Endothelial cell (in vitro differentiated cells): Measurements from ENCODE around the gene SCN4B. TPM values are rescaled to one million over a fixed set of nuclear protein-coding genes. Genes with fewer than 3 reads are reported as not detected.

Experiments used
- DNase-seq: peaks from one replicate; pipeline ENCODE4 v3.0.0; 2021; ENCODE audit warnings: low spot score
- H3K27ac Mint-ChIP-seq: one replicate; pipeline ENCODE4 v1.8.0; 2021; ENCODE audit warnings: mixed read lengths, inconsistent platforms; ENCODE audit not compliant: unreplicated experiment
- H3K27me3 Mint-ChIP-seq: one replicate; pipeline ENCODE4 v1.8.0; 2021; ENCODE audit warnings: mild to moderate bottlenecking, moderate library complexity, mixed read lengths, inconsistent platforms; ENCODE audit not compliant: unreplicated experiment
- H3K36me3 Mint-ChIP-seq: one replicate; pipeline ENCODE4 v1.8.0; 2021; ENCODE audit warnings: mild to moderate bottlenecking, low read depth, mixed read lengths, inconsistent platforms; ENCODE audit not compliant: unreplicated experiment
- H3K4me1 Mint-ChIP-seq: one replicate; pipeline ENCODE4 v1.8.0; 2021; ENCODE audit warnings: mild to moderate bottlenecking, mixed read lengths, inconsistent platforms; ENCODE audit not compliant: unreplicated experiment
- H3K4me3 Mint-ChIP-seq: one replicate; pipeline ENCODE4 v1.8.0; 2021; ENCODE audit warnings: mild to moderate bottlenecking, mixed read lengths, inconsistent platforms; ENCODE audit not compliant: unreplicated experiment
- H3K9me3 Mint-ChIP-seq: one replicate; pipeline ENCODE4 v1.8.0; 2021; ENCODE audit warnings: mixed read lengths, inconsistent platforms; ENCODE audit not compliant: unreplicated experiment
- CTCF ChIP-seq: fragments of 200-600 bp; sonication (generic); IDR thresholded peaks from one replicate; pipeline ENCODE4 v1.5.0; 2021; ENCODE audit warnings: antibody characterized with exemption; ENCODE audit not compliant: unreplicated experiment
- total RNA-seq: library from RNA; stranded (reverse); fragmentation: NEBNext Ultra II Directional; extraction: Animal tissue kit (Norgen Biotek cat#: 25700); gene quantifications from one replicate; pipeline ENCODE4 v1.2.1, GENCODE V29; 2021; ENCODE audit not compliant: unreplicated experiment

The SCN4B gene
- total RNA-seq, 1 donor from 2014 or later, result 3.1 TPM

GRCh38 chr11:118163494-118163893 lies 10.9 kb upstream of the SCN4B start:
- peaks cover 4% of the 10 kb centered on the region for H3K4me1 Mint-ChIP-seq
- no peak overlapping the region for H3K4me3 Mint-ChIP-seq
- no peaks in the 10 kb centered on the region for H3K36me3 Mint-ChIP-seq
- DNase-seq, result no peak
- no peaks in the 10 kb centered on the region for H3K9me3 Mint-ChIP-seq
- H3K27me3 Mint-ChIP-seq, result peaks cover 4% of the 10 kb centered on the region
- H3K27ac Mint-ChIP-seq, result no peak overlapping the region
- no peak for TF ChIP-seq CTCF

DNA sequence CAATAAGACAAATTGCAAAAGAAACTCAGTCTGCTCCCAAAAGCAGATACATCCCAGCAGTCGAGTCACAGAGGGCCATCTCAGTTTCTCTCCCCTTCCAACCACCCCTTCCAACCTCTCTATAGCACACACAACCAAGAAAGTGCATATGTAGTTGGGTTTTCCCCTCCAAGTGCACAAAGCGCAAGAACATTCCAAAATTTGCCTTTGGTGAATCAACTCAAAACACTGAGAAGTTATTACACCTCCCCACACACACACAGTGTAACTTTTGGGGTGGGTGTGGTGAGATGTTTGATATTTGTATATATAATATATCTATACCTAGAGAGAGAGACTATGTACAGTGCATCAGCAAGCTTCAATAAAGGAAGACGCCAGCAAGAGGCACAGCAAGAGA lies 10.2 kb upstream of the SCN4B start:
- H3K27ac Mint-ChIP-seq, result no peak overlapping the region
- H3K9me3 Mint-ChIP-seq, result no peaks in the 10 kb centered on the region
- peaks cover 3% of the 10 kb centered on the region for H3K27me3 Mint-ChIP-seq

DNA sequence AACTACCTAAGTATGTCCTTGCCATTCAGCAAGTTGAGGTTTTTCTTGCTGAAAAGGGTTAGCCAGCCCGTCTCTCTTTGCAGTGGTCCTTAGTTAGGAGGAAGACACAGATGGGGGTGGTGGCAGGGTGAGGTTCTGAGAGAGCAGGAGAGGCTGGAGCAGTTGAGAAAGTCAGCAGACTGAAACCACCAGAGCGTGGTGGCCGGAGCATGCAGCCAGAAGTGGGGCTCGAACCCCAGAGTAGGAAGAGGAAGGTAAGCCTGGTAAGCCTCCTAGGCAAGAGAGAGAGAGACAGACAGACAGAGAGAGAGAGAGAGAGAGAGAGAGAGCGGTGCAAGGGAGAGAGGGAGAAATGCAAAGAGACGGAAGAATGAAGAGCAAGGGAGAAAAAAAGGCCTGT lies 9.2 kb upstream of the SCN4B start:
- H3K4me1 Mint-ChIP-seq, result peaks cover 21% of the 10 kb centered on the region
- H3K36me3 Mint-ChIP-seq, result no peaks in the 10 kb centered on the region
- H3K4me3 Mint-ChIP-seq, result peak overlapping the region; percentile 51
- TF ChIP-seq CTCF, result no peak
- H3K27ac Mint-ChIP-seq, result no peak overlapping the region
- H3K9me3 Mint-ChIP-seq, result no peaks in the 10 kb centered on the region
- DNase-seq, result no peak
- H3K27me3 Mint-ChIP-seq, result no peaks in the 10 kb centered on the region

More for the DNA sequence above, 10.2 kb upstream of the SCN4B start:
- DNase-seq, result no peak
- Mint-ChIP-seq H3K4me3 (no peak overlapping the region), H3K4me1 (peaks cover 11% of the 10 kb centered on the region), H3K36me3 (no peaks in the 10 kb centered on the region)
- TF ChIP-seq CTCF, result no peak

DNA sequence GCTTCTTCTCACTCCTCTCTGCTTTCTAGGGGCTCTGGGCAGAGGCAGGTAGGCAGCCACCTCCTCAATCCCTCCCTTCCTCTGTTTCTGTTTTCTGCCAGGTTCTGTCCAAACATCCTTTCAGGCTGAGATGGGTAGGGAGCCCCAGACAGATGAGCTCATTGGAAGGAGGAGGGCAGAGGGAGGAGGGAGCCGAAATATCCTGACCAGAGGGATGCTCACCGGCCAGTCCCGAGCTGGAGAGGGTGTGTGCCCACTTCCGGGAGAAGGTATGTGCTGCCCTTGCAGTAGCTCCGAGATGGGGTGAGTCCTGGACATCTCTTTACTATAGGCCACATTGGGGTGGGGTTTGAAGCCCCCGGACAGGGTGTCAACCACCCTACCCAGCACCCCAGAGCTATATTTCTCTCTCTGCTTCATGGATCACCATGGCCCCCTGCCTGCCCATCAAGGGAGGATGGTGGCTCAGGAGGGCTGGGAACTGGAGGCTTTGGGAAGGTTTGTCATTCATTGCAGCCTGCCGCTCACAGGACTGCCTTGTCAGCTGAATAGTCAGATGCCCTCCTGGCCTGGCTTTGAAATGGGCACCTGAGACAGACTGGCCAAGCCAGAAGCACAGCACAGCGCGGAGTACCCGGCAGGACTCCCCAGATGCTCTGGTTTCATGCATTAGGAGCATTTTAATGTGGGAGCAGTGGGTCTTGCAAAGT lies 4.7 kb upstream of the SCN4B start:
- H3K4me3 Mint-ChIP-seq, result no peak overlapping the region
- H3K27me3 Mint-ChIP-seq, result peaks cover 4% of the 10 kb centered on the region
- H3K4me1 Mint-ChIP-seq, result peaks cover 24% of the 10 kb centered on the region
- H3K9me3 Mint-ChIP-seq, result no peaks in the 10 kb centered on the region
- no peak for TF ChIP-seq CTCF
- H3K36me3 Mint-ChIP-seq, result no peaks in the 10 kb centered on the region
- H3K27ac Mint-ChIP-seq, result no peak overlapping the region
- no peak for DNase-seq

DNA sequence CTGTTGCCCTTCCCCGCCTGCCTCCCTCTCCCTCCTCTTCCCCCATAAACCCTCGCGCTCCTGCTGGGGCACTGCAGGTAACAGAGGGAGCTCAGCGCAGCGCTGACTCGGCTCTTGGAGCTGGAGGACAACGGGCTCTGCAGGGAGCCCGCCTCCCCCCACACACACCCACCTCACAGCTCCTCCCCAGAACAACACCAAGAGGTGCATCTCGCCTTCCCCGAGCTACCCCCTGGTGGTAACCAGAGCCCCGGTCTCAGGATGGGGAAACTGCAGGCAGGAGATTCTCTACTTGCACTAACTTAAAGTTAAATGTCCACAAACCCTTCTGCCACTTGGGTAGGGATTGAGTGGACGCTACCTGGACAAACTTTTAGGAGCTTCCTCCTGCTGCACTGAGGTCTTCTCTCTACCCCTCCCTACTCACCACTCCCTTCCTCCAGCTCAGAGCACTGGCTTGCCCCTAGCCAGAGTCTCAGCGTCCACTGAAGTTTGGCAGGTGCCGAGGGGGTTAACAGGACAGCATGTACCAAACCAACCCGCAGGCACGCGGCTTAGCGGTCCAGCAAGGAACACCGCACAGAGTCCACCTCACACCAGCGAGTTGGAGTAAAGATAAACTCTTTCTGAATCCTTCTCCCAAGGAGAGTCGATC lies 4.0 kb upstream of the SCN4B start:
- H3K4me3 Mint-ChIP-seq, result no peak overlapping the region

More for the DNA sequence above, 4.0 kb upstream of the SCN4B start:
- Mint-ChIP-seq H3K4me1 (peaks cover 24% of the 10 kb centered on the region), H3K27me3 (peaks cover 7% of the 10 kb centered on the region), H3K27ac (no peak overlapping the region), H3K36me3 (no peaks in the 10 kb centered on the region), H3K9me3 (no peaks in the 10 kb centered on the region)
- no peak for DNase-seq
- no peak for TF ChIP-seq CTCF
